Measurements from ENCODE around the gene LUC7L.

DNA sequence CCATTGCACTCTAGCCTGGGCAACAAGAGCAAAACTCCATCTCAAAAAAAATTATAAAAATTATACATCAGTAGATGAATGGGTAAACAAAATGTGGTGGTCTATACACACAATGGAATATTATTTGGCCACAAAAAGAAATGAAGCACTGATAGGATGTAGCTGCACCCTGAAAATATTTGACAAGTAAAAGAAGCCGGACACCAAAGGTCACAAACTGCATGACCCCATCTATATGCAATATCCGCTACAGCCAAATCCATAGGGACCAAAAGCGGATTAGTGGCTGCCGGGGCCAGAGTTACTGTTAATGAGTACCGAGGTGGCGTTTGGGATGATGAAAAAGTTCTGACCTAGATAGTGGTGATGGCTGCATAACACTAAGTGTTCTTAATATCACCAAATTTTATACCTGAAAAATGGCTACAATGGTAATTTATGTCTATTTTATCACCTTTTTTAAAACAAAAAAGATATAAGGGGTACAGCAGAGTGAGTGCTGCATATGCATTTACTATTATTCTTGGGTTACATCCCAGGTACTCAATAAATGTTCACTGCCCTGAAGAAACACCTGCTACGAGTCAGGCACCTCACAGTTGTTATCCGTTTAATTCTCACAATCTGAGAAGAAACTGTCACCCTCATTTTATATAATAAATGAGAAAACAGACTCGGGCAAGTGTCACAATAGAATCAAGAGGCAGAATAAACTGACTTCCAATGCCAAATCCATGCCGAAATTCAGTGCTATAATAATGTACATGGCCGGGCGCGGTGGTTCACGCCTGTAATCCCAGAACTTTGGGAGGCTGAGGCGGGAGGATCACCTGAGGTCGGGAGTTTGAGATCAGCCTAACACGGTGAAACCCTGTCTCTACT, 49.8 kb downstream of the LUC7L start:
- TF ChIP-seq, protein P1, sequence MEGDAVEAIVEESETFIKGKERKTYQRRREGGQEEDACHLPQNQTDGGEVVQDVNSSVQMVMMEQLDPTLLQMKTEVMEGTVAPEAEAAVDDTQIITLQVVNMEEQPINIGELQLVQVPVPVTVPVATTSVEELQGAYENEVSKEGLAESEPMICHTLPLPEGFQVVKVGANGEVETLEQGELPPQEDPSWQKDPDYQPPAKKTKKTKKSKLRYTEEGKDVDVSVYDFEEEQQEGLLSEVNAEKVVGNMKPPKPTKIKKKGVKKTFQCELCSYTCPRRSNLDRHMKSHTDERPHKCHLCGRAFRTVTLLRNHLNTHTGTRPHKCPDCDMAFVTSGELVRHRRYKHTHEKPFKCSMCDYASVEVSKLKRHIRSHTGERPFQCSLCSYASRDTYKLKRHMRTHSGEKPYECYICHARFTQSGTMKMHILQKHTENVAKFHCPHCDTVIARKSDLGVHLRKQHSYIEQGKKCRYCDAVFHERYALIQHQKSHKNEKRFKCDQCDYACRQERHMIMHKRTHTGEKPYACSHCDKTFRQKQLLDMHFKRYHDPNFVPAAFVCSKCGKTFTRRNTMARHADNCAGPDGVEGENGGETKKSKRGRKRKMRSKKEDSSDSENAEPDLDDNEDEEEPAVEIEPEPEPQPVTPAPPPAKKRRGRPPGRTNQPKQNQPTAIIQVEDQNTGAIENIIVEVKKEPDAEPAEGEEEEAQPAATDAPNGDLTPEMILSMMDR (IDR thresholded peaks at IDR 0.05) = no peak
- no peak for TF ChIP-seq POLR2A (IDR thresholded peaks at IDR 0.05)

Data from lower leg skin (tissue), 3 donors.